K562 (cell line): ENCODE results near the gene LYZL6. TPM values are rescaled to one million over a fixed set of nuclear protein-coding genes. Genes with fewer than 3 reads are reported as not detected.
A peak's percentile ranks its signal among the peaks of the same experiment; 100 is the strongest.

ENCODE experiments used
- DMBX1 ChIP-seq: fragments of 250-450 bp; sonication (Bioruptor Pico); IDR thresholded peaks from 2 replicates; pipeline ENCODE4 v1.8.0; 2022; ENCODE audit warnings: inconsistent platforms, mild to moderate bottlenecking, moderate library complexity, borderline replicate concordance
- GATA2 ChIP-seq: sonication (generic); formaldehyde crosslinking; IDR thresholded peaks from 2 replicates; pipeline ENCODE4 v1.4.0; 2020; ENCODE audit warnings: mild to moderate bottlenecking, missing genetic modification reagents
- KDM1A ChIP-seq, 2 experiments: fragments of 450-650 bp; IDR thresholded peaks; 2 replicates each; pipeline ENCODE4 v1.6.1; 2016; ENCODE audit warnings: mild to moderate bottlenecking in 2 of 2
- KLF16 ChIP-seq: IDR thresholded peaks from 2 replicates; pipeline ENCODE4 v1.6.1; 2016; ENCODE audit warnings: antibody characterized with exemption
- MNT ChIP-seq, 2 experiments: fragments of 450-650 bp; conservative IDR thresholded peaks; 2 replicates each; pipeline ENCODE4 v1.6.1; 2017; ENCODE audit warnings: mild to moderate bottlenecking in 2 of 2, moderate library complexity in 2 of 2
- NCOA1 ChIP-seq: fragments of 450-650 bp; IDR thresholded peaks from 2 replicates; pipeline ENCODE4 v1.6.1; 2016; ENCODE audit warnings: low read depth
- NCOA2 ChIP-seq, 2 experiments: fragments of 450-650 bp; IDR thresholded peaks; 2 replicates each; pipeline ENCODE4 v1.6.1; 2018; ENCODE audit warnings: mild to moderate bottlenecking in 2 of 2, moderate library complexity in 1 of 2; ENCODE audit not compliant: partially characterized antibody in 2 of 2
- NCOR1 ChIP-seq: fragments of 450-650 bp; IDR thresholded peaks from 2 replicates; pipeline ENCODE4 v1.6.1; 2016; ENCODE audit warnings: mild to moderate bottlenecking, moderate library complexity
- NFIC ChIP-seq: fragments of 450-650 bp; IDR thresholded peaks from 2 replicates; pipeline ENCODE4 v1.6.1; 2017; ENCODE audit warnings: mild to moderate bottlenecking, inconsistent platforms
- RBM15 ChIP-seq: fragments of 200-400 bp; formaldehyde crosslinking; IDR thresholded peaks from 2 replicates; pipeline ENCODE4 v1.6.1; 2018; ENCODE audit warnings: mild to moderate bottlenecking, low read length, moderate library complexity; ENCODE audit not compliant: insufficient read depth
- SNRNP70 ChIP-seq: fragments of 200-400 bp; formaldehyde crosslinking; optimal IDR thresholded peaks from 2 replicates; pipeline ENCODE3; 2017; ENCODE audit warnings: low read depth, low read length
- SOX6 ChIP-seq: fragments of 450-650 bp; IDR thresholded peaks from 2 replicates; pipeline ENCODE4 v1.6.1; 2014; ENCODE audit warnings: mild to moderate bottlenecking
- TBL1XR1 ChIP-seq, 2 experiments: IDR thresholded peaks; 2 replicates each; pipeline ENCODE4 v1.6.1; 2012; ENCODE audit warnings: improper control_type of control experiment in 2 of 2, low read length in 2 of 2, mild to moderate bottlenecking in 1 of 2
- TRIM24 ChIP-seq, 2 experiments: fragments of 450-650 bp; IDR thresholded peaks; 2 replicates each; pipeline ENCODE4 v1.6.1; 2016
- ZBTB9 ChIP-seq: fragments of 450-650 bp; formaldehyde crosslinking; IDR thresholded peaks from 2 replicates; pipeline ENCODE4 v1.4.0; 2020; ENCODE audit warnings: mild to moderate bottlenecking, moderate library complexity
- ZKSCAN3 ChIP-seq: fragments of 250-450 bp; sonication (Bioruptor Pico); IDR thresholded peaks from 2 replicates; pipeline ENCODE4 v1.4.0; 2020
- ZNF124 ChIP-seq: sonication (generic); formaldehyde crosslinking; IDR thresholded peaks from 2 replicates; pipeline ENCODE4 v1.8.1; 2022; ENCODE audit warnings: missing genetic modification reagents
- ZNF551 ChIP-seq: fragments of 250-450 bp; sonication (Bioruptor Pico); IDR thresholded peaks from 2 replicates; pipeline ENCODE4 v1.5.0; 2021; ENCODE audit warnings: mild to moderate bottlenecking, moderate library complexity
- polyA plus RNA-seq, 8 experiments: library from polyadenylated mRNA; depleted of rRNA in 4 of 8; stranded (reverse) in 5 of 8; unstranded in 3 of 8; fragments of >200 nt; fragmentation: Nextera tagmentation in 2 of 8; fragmentation: Illumina TruSeq in 1 of 8; extraction: Ambion mirVana in 2 of 8; extraction: Trizol in 1 of 8; gene quantifications; 2 replicates each; pipeline versions ENCODE4 v1.2.1 to v1.2.3, GENCODE V29; 2011 to 2014; ENCODE audit warnings: inconsistent platforms in 1 of 8, missing spikeins in 1 of 8
- total RNA-seq, 7 experiments: library from RNA; depleted of rRNA in 6 of 7; stranded (reverse); fragments of >200 nt in 6 of 7; fragmentation: Illumina TruSeq in 2 of 7; extraction: Trizol in 2 of 7; gene quantifications; 2 replicates each; pipeline versions ENCODE4 v1.2.1 to v1.2.3, GENCODE V29; 2011 to 2021; ENCODE audit warnings: low replicate concordance in 1 of 7

Gene LYZL6
- total and polyA plus RNA-seq, 9 of the 15 experiments (the other 6 are each of a cell fraction or from before 2014, with no cell fraction given) = not detected

GRCh38 chr17:35942588-35943186 lies 826 bp downstream of the LYZL6 start (continued):
- TF ChIP-seq ZBTB9 (CRISPR knock-in tag) (no peak), RBM15 (no peak), ZNF124 (CRISPR knock-in tag) (no peak), NCOA2 (IDR thresholded peaks at IDR 0.05; ENCODE audit: partially characterized antibody in 2 of 2) (no peak), TRIM24 (IDR thresholded peaks at IDR 0.05) (peak in 1 of 2 experiments; percentile 58; a peak in 1 of 4 replicates), NCOR1 (peak; percentile 84), DMBX1 (CRISPR knock-in tag) (peak; percentile 56; the same call in 1 of the 2 replicates), KLF16 (0 out of 2 replicates have a peak, but pooled peaks have one; percentile 59), GATA2 (CRISPR knock-in tag) (peak; percentile 47), TBL1XR1 (IDR thresholded peaks at IDR 0.05; ENCODE audit: low read length in 2 of 2) (no peak), SNRNP70 (no peak), KDM1A (IDR thresholded peaks at IDR 0.05) (peak; percentile 85 to 91), NFIC (peak; percentile 77), ZNF551 (CRISPR knock-in tag) (no peak), ZKSCAN3 (CRISPR knock-in tag) (no peak), NCOA1 (no peak), SOX6 (peak; percentile 85), MNT (conservative IDR thresholded peaks at IDR 0.05) (0 out of 4 replicates have a peak, but pooled peaks of 1 of the 2 experiments have one; percentile 31)
